Naive thymus-derived CD4-positive, alpha-beta T cell (primary cell): ENCODE results near the gene GPRIN3. TPM values are rescaled to one million over a fixed set of nuclear protein-coding genes. Genes with fewer than 3 reads are reported as not detected.

Experiments used
- ATAC-seq: fragments of 150-1000 bp; cut with Tn5 transposase; 2 replicates; pipeline ENCODE4 v1.10.0; 2021; ENCODE audit warnings: mild to moderate bottlenecking, moderate library complexity
- CTCF ChIA-PET: fragments of 350-600 bp; sonication (Branson Sonifier 250); formaldehyde crosslinking; loops from one replicate; lab custom pipeline; 2021; ENCODE audit warnings: antibody characterized with exemption; lab: Charles Lee
- POLR2A ChIA-PET: fragments of 350-600 bp; sonication (Branson Sonifier 250); formaldehyde crosslinking; loops from one replicate; lab custom pipeline; 2021; ENCODE audit warnings: antibody characterized with exemption, inconsistent platforms; lab: Charles Lee
- DNase-seq, 9 donors: peaks; one replicate each; pipeline versions ENCODE4 v3.0.0 to v3.0.0-alpha.2; 2020 to 2022; ENCODE audit warnings: mixed read lengths in 1 of 9
- H3K27ac ChIP-seq: one replicate; pipeline ENCODE4 v1.7.0; 2013; ENCODE audit warnings: mild to moderate bottlenecking, low read depth, low read length, moderate library complexity
- H3K27me3 ChIP-seq, 2 donors: one replicate each; pipeline ENCODE4 v1.7.0; 2013; ENCODE audit warnings: low read length in 2 of 2, mild to moderate bottlenecking in 2 of 2, moderate library complexity in 2 of 2; ENCODE audit not compliant: control insufficient read depth in 2 of 2, insufficient read depth in 2 of 2
- H3K36me3 ChIP-seq, 3 experiments: 1 replicate in 2 of 3; 2 replicates in 1 of 3; pipeline ENCODE4 v1.7.0; 2013; ENCODE audit warnings: low read length in 3 of 3, mild to moderate bottlenecking in 3 of 3, moderate library complexity in 1 of 3; ENCODE audit not compliant: insufficient read depth in 3 of 3, control insufficient read depth in 2 of 3
- H3K4me1 ChIP-seq, 2 donors: one replicate each; pipeline ENCODE4 v1.7.0; 2013; ENCODE audit warnings: low read length in 2 of 2, mild to moderate bottlenecking in 2 of 2, moderate library complexity in 1 of 2; ENCODE audit not compliant: control insufficient read depth in 2 of 2, insufficient read depth in 2 of 2
- H3K4me3 ChIP-seq: 2 replicates; pipeline ENCODE4 v1.7.0; 2013; ENCODE audit warnings: mild to moderate bottlenecking, low read length
- H3K9me3 ChIP-seq, 3 experiments: 1 replicate in 2 of 3; 2 replicates in 1 of 3; pipeline ENCODE4 v1.7.0; 2013; ENCODE audit warnings: low read length in 3 of 3; ENCODE audit not compliant: control insufficient read depth in 2 of 3
- H3K27ac Mint-ChIP-seq, 9 donors: one replicate each; pipeline ENCODE4 v1.8.0; 2020 to 2022; ENCODE audit warnings: mixed read lengths in 9 of 9, mild to moderate bottlenecking in 8 of 9, moderate library complexity in 5 of 9, inconsistent platforms in 2 of 9
- H3K27me3 Mint-ChIP-seq, 5 donors: one replicate each; pipeline ENCODE4 v1.8.0; 2021 to 2022; ENCODE audit warnings: mixed read lengths in 5 of 5, mild to moderate bottlenecking in 1 of 5
- H3K36me3 Mint-ChIP-seq, 5 donors: one replicate each; pipeline ENCODE4 v1.8.0; 2020 to 2022; ENCODE audit warnings: mixed read lengths in 5 of 5, mild to moderate bottlenecking in 3 of 5, inconsistent platforms in 1 of 5
- H3K4me1 Mint-ChIP-seq, 7 donors: one replicate each; pipeline ENCODE4 v1.8.0; 2020 to 2022; ENCODE audit warnings: mixed read lengths in 7 of 7, mild to moderate bottlenecking in 3 of 7, inconsistent platforms in 1 of 7
- H3K4me3 Mint-ChIP-seq, 10 donors: one replicate each; pipeline ENCODE4 v1.8.0; 2020 to 2022; ENCODE audit warnings: mild to moderate bottlenecking in 10 of 10, mixed read lengths in 10 of 10, moderate library complexity in 6 of 10, inconsistent platforms in 2 of 10
- H3K9me3 Mint-ChIP-seq, 11 donors: one replicate each; pipeline ENCODE4 v1.8.0; 2020 to 2022; ENCODE audit warnings: mixed read lengths in 11 of 11, mild to moderate bottlenecking in 4 of 11, inconsistent platforms in 1 of 11, moderate library complexity in 1 of 11
- intact Hi-C, 2 donors: fragments of 100-400 bp; cut with micrococcal nuclease; formaldehyde crosslinking; loops; one replicate each; pipeline ENCODE4 v1.15.1; 2023
- polyA plus RNA-seq, 2 donors: library from polyadenylated mRNA; unstranded; fragments of 300-500 nt; fragmentation: Illumina TruSeq; gene quantifications; one replicate each; pipeline ENCODE4 v1.2.3, GENCODE V29; 2021
- total RNA-seq, 6 experiments: library from RNA in 5 of 6; stranded (reverse) in 5 of 6; gene quantifications; 1 replicate in 5 of 6; 2 replicates in 1 of 6; pipeline ENCODE4 v1.2.3 and lab custom pipeline; 2021 to 2026

Gene GPRIN3
- total and polyA plus RNA-seq, 7 experiments from 2014 or later = 7.3 to 55.5 (median 11.2) TPM

GRCh38 chr4:89273741-89274141 lies 33.9 kb downstream of the GPRIN3 start:
- no peaks in the 10 kb centered on the region for H3K9me3 ChIP-seq
- POLR2A ChIA-PET = interaction anchor here (0.7 kb wide), 1 partner anchor 17 kb away, joined by 3 read pairs; no protein-coding TSS in a partner anchor
- H3K4me3 ChIP-seq = no peak overlapping the region
- intact Hi-C loops = loop anchor here in 1 of 2 donors (1.0 kb wide), 1 partner anchor 7 kb away; no protein-coding TSS in a partner anchor
- peaks cover 0 to 7% (median 0%) of the 10 kb centered on the region in 11 donors for H3K9me3 Mint-ChIP-seq
- peaks cover 0 to 10% (median 0%) of the 10 kb centered on the region in 3 experiments for H3K36me3 ChIP-seq
- no peak for DNase-seq
- peaks cover 7 to 61% (median 36%) of the 10 kb centered on the region in 5 donors for H3K36me3 Mint-ChIP-seq
- CTCF ChIA-PET = no interaction called here
- peak overlapping the region in 1 of 9 donors; percentile 8 for H3K27ac Mint-ChIP-seq
- H3K27me3 Mint-ChIP-seq = no peaks in the 10 kb centered on the region
- no peak for ATAC-seq
- peaks cover 39 to 84% (median 73%) of the 10 kb centered on the region in 7 donors for H3K4me1 Mint-ChIP-seq
- H3K27ac ChIP-seq = no peak overlapping the region
- peaks cover 0 to 38% of the 10 kb centered on the region in 2 donors for H3K4me1 ChIP-seq
- no peaks in the 10 kb centered on the region for H3K27me3 ChIP-seq
- H3K4me3 Mint-ChIP-seq = no peak overlapping the region

GRCh38 chr4:89270792-89271191 lies 36.8 kb downstream of the GPRIN3 start:
- Mint-ChIP-seq H3K27me3 (no peaks in the 10 kb centered on the region), H3K36me3 (peaks cover 0 to 61% (median 35%) of the 10 kb centered on the region in 5 donors), H3K4me1 (peaks cover 35 to 83% (median 79%) of the 10 kb centered on the region in 7 donors), H3K4me3 (peak overlapping the region in 1 of 10 donors; percentile 19), H3K27ac (peak overlapping the region in 4 of 9 donors; percentile 6 to 47 (median 23)), H3K9me3 (peaks cover 0 to 6% (median 0%) of the 10 kb centered on the region in 11 donors)
- Histone ChIP-seq H3K36me3 (no peaks in the 10 kb centered on the region), H3K27ac (no peak overlapping the region), H3K4me1 (peaks cover 0 to 38% of the 10 kb centered on the region in 2 donors), H3K27me3 (no peaks in the 10 kb centered on the region), H3K9me3 (no peaks in the 10 kb centered on the region), H3K4me3 (no peak overlapping the region)
- ChIA-PET CTCF (interaction anchor here (1.0 kb wide), 1 partner anchor 18 kb away, joined by 3 read pairs; no protein-coding TSS in a partner anchor), POLR2A (interaction anchor here (1.1 to 1.2 kb wide), 2 partner anchors 9 to 29 kb away, joined by 3 to 4 read pairs; no protein-coding TSS in a partner anchor)
- DNase-seq (no peak), ATAC-seq (no peak)
- intact Hi-C loops = no loop called here

GRCh38 chr4:89269121-89269666 lies 38.4 kb downstream of the GPRIN3 start:
- Histone ChIP-seq H3K9me3 (no peaks in the 10 kb centered on the region), H3K4me3 (no peak overlapping the region), H3K27me3 (no peaks in the 10 kb centered on the region), H3K4me1 (peaks cover 1 to 36% of the 10 kb centered on the region in 2 donors), H3K27ac (no peak overlapping the region), H3K36me3 (no peaks in the 10 kb centered on the region)
- H3K4me1 Mint-ChIP-seq = peaks cover 34 to 80% (median 74%) of the 10 kb centered on the region in 7 donors
- peaks cover 0 to 10% (median 5%) of the 10 kb centered on the region in 11 donors for H3K9me3 Mint-ChIP-seq
- no peak overlapping the region for H3K4me3 Mint-ChIP-seq
- intact Hi-C loops = no loop called here
- H3K27me3 Mint-ChIP-seq = no peaks in the 10 kb centered on the region
- no peak for DNase-seq
- no peak for ATAC-seq
- ChIA-PET CTCF (no interaction called here), POLR2A (no interaction called here)
- H3K36me3 Mint-ChIP-seq = peaks cover 3 to 56% (median 41%) of the 10 kb centered on the region in 5 donors
- peak overlapping the region in 3 of 9 donors; percentile 5 to 59 (median 25) for H3K27ac Mint-ChIP-seq

- no peaks in the 10 kb centered on the region for H3K36me3 ChIP-seq
- H3K27ac ChIP-seq = no peak overlapping the region
- ChIA-PET POLR2A (no interaction called here), CTCF (no interaction called here)
- H3K9me3 ChIP-seq = no peaks in the 10 kb centered on the region
- peaks cover 7 to 41% of the 10 kb centered on the region in 2 donors for H3K4me1 ChIP-seq
- intact Hi-C loops = no loop called here
- peaks cover 0 to 12% (median 5%) of the 10 kb centered on the region in 11 donors for H3K9me3 Mint-ChIP-seq
- H3K36me3 Mint-ChIP-seq = peaks cover 6 to 56% (median 36%) of the 10 kb centered on the region in 5 donors
- H3K4me3 Mint-ChIP-seq = no peak overlapping the region
- H3K4me3 ChIP-seq = no peak overlapping the region
- H3K4me1 Mint-ChIP-seq = peaks cover 36 to 80% (median 74%) of the 10 kb centered on the region in 7 donors
- H3K27ac Mint-ChIP-seq = peak overlapping the region in 3 of 9 donors; percentile 15 to 59 (median 25)
- H3K27me3 ChIP-seq = no peaks in the 10 kb centered on the region
- DNase-seq = no peak
- no peaks in the 10 kb centered on the region for H3K27me3 Mint-ChIP-seq
- ATAC-seq = no peak
These were observed 38.9 kb downstream of the GPRIN3 start for GRCh38 chr4:89268679-89269078.

- intact Hi-C loops = no loop called here
- Mint-ChIP-seq H3K4me1 (peaks cover 42 to 82% (median 76%) of the 10 kb centered on the region in 7 donors), H3K27ac (peak overlapping the region in 5 of 9 donors; percentile 12 to 59 (median 25)), H3K27me3 (no peaks in the 10 kb centered on the region), H3K36me3 (peaks cover 6 to 56% (median 40%) of the 10 kb centered on the region in 5 donors), H3K4me3 (peak overlapping the region in 1 of 10 donors; percentile 16), H3K9me3 (peaks cover 0 to 12% (median 5%) of the 10 kb centered on the region in 11 donors)
- no peak overlapping the region for H3K4me3 ChIP-seq
- ATAC-seq (no peak), DNase-seq (no peak)
- no peaks in the 10 kb centered on the region for H3K9me3 ChIP-seq
- CTCF ChIA-PET = no interaction called here
- H3K4me1 ChIP-seq = peaks cover 7 to 45% of the 10 kb centered on the region in 2 donors
- H3K27ac ChIP-seq = no peak overlapping the region
- POLR2A ChIA-PET = no interaction called here
- no peaks in the 10 kb centered on the region for H3K27me3 ChIP-seq
- no peaks in the 10 kb centered on the region for H3K36me3 ChIP-seq
These were observed 39.8 kb downstream of the GPRIN3 start for GRCh38 chr4:89267846-89268245.

- intact Hi-C loops = no loop called here
- no peaks in the 10 kb centered on the region for H3K9me3 ChIP-seq
- peaks cover 0 to 12% (median 5%) of the 10 kb centered on the region in 11 donors for H3K9me3 Mint-ChIP-seq
- peaks cover 6 to 52% (median 36%) of the 10 kb centered on the region in 5 donors for H3K36me3 Mint-ChIP-seq
- ChIA-PET CTCF (no interaction called here), POLR2A (no interaction called here)
- H3K27ac ChIP-seq = no peak overlapping the region
- H3K4me3 Mint-ChIP-seq = no peak overlapping the region
- no peaks in the 10 kb centered on the region for H3K27me3 Mint-ChIP-seq
- no peak for DNase-seq
- H3K27me3 ChIP-seq = no peaks in the 10 kb centered on the region
- H3K27ac Mint-ChIP-seq = peak overlapping the region in 1 of 9 donors; percentile 25
- no peaks in the 10 kb centered on the region for H3K36me3 ChIP-seq
- H3K4me1 Mint-ChIP-seq = peaks cover 41 to 82% (median 75%) of the 10 kb centered on the region in 7 donors
- H3K4me3 ChIP-seq = no peak overlapping the region
- H3K4me1 ChIP-seq = peaks cover 7 to 41% of the 10 kb centered on the region in 2 donors
- no peak for ATAC-seq
These were observed 40.2 kb downstream of the GPRIN3 start for GRCh38 chr4:89267392-89267791.
